Right lobe of liver (tissue), 6 donors: ENCODE measurements around the gene GPR35. TPM values are rescaled to one million over a fixed set of nuclear protein-coding genes. Genes with fewer than 3 reads are reported as not detected.

Source experiments
- ATAC-seq, 4 donors: fragments of 200-7000 bp; cut with Tn5 transposase; one replicate each; pipeline ENCODE4 v1.9.1; 2020; ENCODE audit warnings: mild to moderate bottlenecking in 4 of 4, moderate library complexity in 4 of 4
- DNase-seq, 3 donors: peaks; one replicate each; pipeline ENCODE4 v3.0.0-alpha.2; 2020
- H3K27ac ChIP-seq, 3 donors: fragments of 200-600 bp; one replicate each; pipeline ENCODE4 v1.8.0; 2022
- H3K27me3 ChIP-seq, 2 donors: fragments of 200-600 bp; one replicate each; pipeline ENCODE4 v1.8.0; 2022
- H3K36me3 ChIP-seq, 4 donors: fragments of 200-600 bp; sonication (generic) in 1 of 4; one replicate each; pipeline versions ENCODE4 v1.5.1 to v1.8.0; 2017 to 2022; ENCODE audit warnings: control low read depth in 1 of 4
- H3K4me1 ChIP-seq, 4 donors: fragments of 200-600 bp; sonication (generic) in 1 of 4; one replicate each; pipeline versions ENCODE4 v1.5.1 to v1.8.0; 2017 to 2022; ENCODE audit warnings: control low read depth in 1 of 4
- H3K4me3 ChIP-seq, 3 donors: fragments of 200-600 bp; one replicate each; pipeline ENCODE4 v1.8.0; 2022
- H3K9me3 ChIP-seq, 4 donors: fragments of 200-600 bp; sonication (generic) in 1 of 4; one replicate each; pipeline versions ENCODE4 v1.5.1 to v1.8.0; 2017 to 2022; ENCODE audit warnings: control low read depth in 1 of 4
- POLR2A ChIP-seq: fragments of 450-650 bp; IDR thresholded peaks from one replicate; pipeline ENCODE4 v1.6.1; 2017; ENCODE audit warnings: antibody characterized with exemption, mild to moderate bottlenecking
- WGBS: methylation state at CpG from one replicate; pipeline ENCODE4 v1.1.6; 2018; ENCODE audit warnings: low coverage, low lambda C conversion rate; ENCODE audit not compliant: insufficient coverage; ENCODE audit errors: missing lambda C conversion rate; 5-methylcytosine and 5-hydroxymethylcytosine counted together
- intact Hi-C, 2 donors: fragments of 100-400 bp; cut with DNase I; formaldehyde crosslinking; loops; one replicate each; pipeline versions ENCODE4 v1.11.2 to v1.14.1; 2022
- total RNA-seq, 6 experiments: library from RNA; depleted of rRNA in 2 of 6; stranded (reverse); fragments of >200 nt in 2 of 6; fragmentation: NEBNext Ultra II Directional in 3 of 6; extraction: Animal tissue kit (Norgen Biotek cat#: 25700) in 3 of 6; gene quantifications; one replicate each; pipeline versions ENCODE4 v1.1.0 to v1.2.4, GENCODE V29; 2016 to 2023
- TF ChIP-seq, protein P1 (sequence below), 4 donors: fragments of 200-600 bp in 3 of 4; fragments of 450-650 bp in 1 of 4; IDR thresholded peaks; one replicate each; pipeline versions ENCODE4 v1.5.1 to v1.8.0; 2016 to 2022; ENCODE audit warnings: antibody characterized with exemption in 4 of 4, mild to moderate bottlenecking in 2 of 4
- donor health status: DM: no; HTN: yes; CAD: no.
- donor health status: DM: no; HTN: no; CAD: no.
- donor health status: DM: no; HTN: no; CAD: no.
- donor health status: DM: no; HTN: yes; CAD: no.
- donor health status: DM: no; HTN: yes; CAD: no.

Gene GPR35
- total RNA-seq, 6 experiments from 2014 or later = 0.11 to 1.2 (median 0.72) TPM

DNA sequence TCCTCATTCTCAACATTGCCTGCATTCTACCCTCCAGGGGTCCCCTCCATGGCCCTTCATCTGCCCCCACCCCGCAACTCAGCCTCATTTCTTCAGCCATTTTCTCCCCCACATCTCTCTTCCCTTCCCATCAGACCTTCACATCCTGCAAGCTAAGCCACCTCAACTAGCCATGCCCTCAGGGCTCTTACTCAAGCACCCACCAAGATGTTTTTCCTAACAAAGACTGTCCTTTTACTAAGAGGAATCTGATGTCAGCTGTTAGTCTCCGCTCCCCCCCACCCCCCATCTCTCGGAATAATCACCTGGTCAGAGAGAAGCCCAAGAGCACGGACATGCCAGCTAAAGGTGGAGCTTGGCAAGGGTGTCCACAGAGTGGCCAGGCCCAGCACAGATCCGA, 43.5 kb upstream of the GPR35 start:
- intact Hi-C loops = no loop called here
- DNase-seq = no peak
- Histone ChIP-seq H3K4me1 (peaks cover 0 to 35% (median 17%) of the 10 kb centered on the region in 4 donors), H3K27ac (no peak overlapping the region), H3K9me3 (no peaks in the 10 kb centered on the region), H3K27me3 (no peaks in the 10 kb centered on the region), H3K4me3 (no peak overlapping the region), H3K36me3 (peaks cover 0 to 12% (median 0%) of the 10 kb centered on the region in 4 donors)
- ATAC-seq = no peak
- TF ChIP-seq, protein P1, sequence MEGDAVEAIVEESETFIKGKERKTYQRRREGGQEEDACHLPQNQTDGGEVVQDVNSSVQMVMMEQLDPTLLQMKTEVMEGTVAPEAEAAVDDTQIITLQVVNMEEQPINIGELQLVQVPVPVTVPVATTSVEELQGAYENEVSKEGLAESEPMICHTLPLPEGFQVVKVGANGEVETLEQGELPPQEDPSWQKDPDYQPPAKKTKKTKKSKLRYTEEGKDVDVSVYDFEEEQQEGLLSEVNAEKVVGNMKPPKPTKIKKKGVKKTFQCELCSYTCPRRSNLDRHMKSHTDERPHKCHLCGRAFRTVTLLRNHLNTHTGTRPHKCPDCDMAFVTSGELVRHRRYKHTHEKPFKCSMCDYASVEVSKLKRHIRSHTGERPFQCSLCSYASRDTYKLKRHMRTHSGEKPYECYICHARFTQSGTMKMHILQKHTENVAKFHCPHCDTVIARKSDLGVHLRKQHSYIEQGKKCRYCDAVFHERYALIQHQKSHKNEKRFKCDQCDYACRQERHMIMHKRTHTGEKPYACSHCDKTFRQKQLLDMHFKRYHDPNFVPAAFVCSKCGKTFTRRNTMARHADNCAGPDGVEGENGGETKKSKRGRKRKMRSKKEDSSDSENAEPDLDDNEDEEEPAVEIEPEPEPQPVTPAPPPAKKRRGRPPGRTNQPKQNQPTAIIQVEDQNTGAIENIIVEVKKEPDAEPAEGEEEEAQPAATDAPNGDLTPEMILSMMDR (IDR thresholded peaks at IDR 0.05) = no peak
- no peak for TF ChIP-seq POLR2A
- WGBS = 87% methylated on average over 5 of the region's 5 CpGs

DNA sequence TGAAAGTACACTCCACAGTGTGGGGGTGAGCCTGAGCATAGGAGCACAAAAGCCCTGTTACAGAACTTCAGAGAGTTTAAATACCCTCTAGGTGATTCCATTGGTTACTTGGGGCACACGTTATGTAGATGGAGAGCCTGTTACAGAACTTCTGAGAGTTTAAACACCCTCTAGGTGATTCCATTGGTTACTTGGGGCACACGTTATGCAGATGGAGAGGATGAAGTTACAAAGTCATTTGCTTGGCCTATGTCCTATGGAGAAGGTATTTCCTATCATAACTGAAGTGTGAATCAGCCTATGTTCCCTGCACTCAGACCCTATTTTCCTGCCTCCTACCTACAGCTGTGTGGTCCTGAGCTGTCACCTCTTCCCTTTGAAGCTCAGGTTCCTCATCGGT, 42.5 kb upstream of the GPR35 start:
- peaks cover 0 to 42% (median 20%) of the 10 kb centered on the region in 4 donors for H3K4me1 ChIP-seq
- H3K36me3 ChIP-seq = peaks cover 0 to 4% (median 0%) of the 10 kb centered on the region in 4 donors
- TF ChIP-seq POLR2A = no peak
- TF ChIP-seq, protein P1 (IDR thresholded peaks at IDR 0.05) = no peak
- no peaks in the 10 kb centered on the region for H3K9me3 ChIP-seq
- H3K4me3 ChIP-seq = no peak overlapping the region
- H3K27ac ChIP-seq = no peak overlapping the region
- ATAC-seq (no peak), DNase-seq (no peak)
- no CpG with 5 or more reads among the region's 3 CpGs for WGBS
- intact Hi-C loops = no loop called here
- no peaks in the 10 kb centered on the region for H3K27me3 ChIP-seq

DNA sequence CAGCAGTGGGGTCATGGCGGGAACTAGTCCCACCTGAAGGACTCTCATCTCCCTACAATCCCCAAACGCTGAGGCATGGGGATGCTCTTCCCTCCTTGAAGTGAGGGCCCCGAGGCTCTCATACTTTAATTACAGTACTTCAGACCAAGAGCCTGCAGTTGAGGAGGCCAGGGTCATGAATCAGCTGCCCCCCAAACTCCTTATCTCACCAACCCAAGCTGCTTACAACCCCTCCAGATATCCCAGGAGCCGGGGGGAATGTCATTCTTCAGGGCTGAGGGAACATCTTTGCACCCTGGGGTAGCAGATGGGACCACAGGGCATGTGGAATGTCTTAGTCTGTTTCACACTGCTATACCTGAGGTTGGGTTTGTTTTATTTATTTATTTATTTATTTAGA, 41.5 kb upstream of the GPR35 start:
- Histone ChIP-seq H3K4me3 (no peak overlapping the region), H3K27ac (no peak overlapping the region), H3K27me3 (no peaks in the 10 kb centered on the region), H3K36me3 (no peaks in the 10 kb centered on the region), H3K9me3 (no peaks in the 10 kb centered on the region), H3K4me1 (peaks cover 0 to 43% (median 20%) of the 10 kb centered on the region in 4 donors)
- DNase-seq = no peak
- WGBS = no CpG with 5 or more reads among the region's 4 CpGs
- intact Hi-C loops = no loop called here
- no peak for TF ChIP-seq POLR2A
- TF ChIP-seq, protein P1 (IDR thresholded peaks at IDR 0.05) = no peak
- no peak for ATAC-seq

DNA sequence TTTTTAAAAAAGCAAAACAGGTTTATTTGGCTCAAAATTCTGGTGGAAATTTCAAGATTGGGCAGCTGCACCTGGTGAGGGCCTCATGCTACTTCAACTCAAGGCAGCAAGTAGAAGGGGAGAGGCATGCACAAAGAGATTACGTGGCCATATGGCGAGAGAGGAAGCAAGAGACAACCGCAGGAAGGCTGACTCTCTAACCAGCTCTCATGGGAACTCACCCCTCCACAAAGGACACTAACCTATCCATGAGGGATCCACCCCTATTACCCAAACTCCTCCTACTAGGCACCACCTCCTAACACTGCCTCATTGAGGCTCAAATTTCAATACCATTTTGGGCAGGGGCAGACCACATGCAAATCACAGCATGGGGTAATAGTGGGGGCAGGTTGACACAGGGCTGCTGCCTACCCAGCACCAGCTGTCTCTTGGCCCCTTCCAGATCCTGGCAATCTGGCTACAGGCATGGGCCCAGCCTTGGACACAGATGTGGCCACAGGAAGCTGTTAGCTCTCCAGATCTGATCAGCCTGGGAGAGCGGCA, 40.7 kb upstream of the GPR35 start:
- ATAC-seq (no peak), DNase-seq (peak in 2 of 3 donors; percentile 14 to 15)
- no peaks in the 10 kb centered on the region for H3K27me3 ChIP-seq
- H3K4me1 ChIP-seq = peaks cover 0 to 35% (median 17%) of the 10 kb centered on the region in 4 donors
- intact Hi-C loops = no loop called here
- TF ChIP-seq, protein P1 (IDR thresholded peaks at IDR 0.05) = no peak
- no peak for TF ChIP-seq POLR2A
- WGBS = 80% methylated on average over 1 of the region's 4 CpGs
- no peak overlapping the region for H3K4me3 ChIP-seq
- no peaks in the 10 kb centered on the region for H3K9me3 ChIP-seq
- no peak overlapping the region for H3K27ac ChIP-seq
- no peaks in the 10 kb centered on the region for H3K36me3 ChIP-seq
